Uterus (tissue), 2 donors: ENCODE data around the gene DUSP8.

Source experiments
- POLR2A ChIP-seq, 2 donors: fragments of 450-650 bp; IDR thresholded peaks; one replicate each; pipeline ENCODE4 v1.6.1; 2016; ENCODE audit warnings: antibody characterized with exemption in 2 of 2, mild to moderate bottlenecking in 1 of 2, moderate library complexity in 1 of 2
- TF ChIP-seq, protein P1 (sequence below), 4 experiments: fragments of 200-600 bp in 2 of 4; fragments of 450-650 bp in 2 of 4; sonication (generic) in 2 of 4; IDR thresholded peaks; one replicate each; pipeline ENCODE4 v1.5.1; 2016 to 2019; ENCODE audit warnings: antibody characterized with exemption in 4 of 4, mild to moderate bottlenecking in 2 of 4, moderate library complexity in 1 of 4

DNA sequence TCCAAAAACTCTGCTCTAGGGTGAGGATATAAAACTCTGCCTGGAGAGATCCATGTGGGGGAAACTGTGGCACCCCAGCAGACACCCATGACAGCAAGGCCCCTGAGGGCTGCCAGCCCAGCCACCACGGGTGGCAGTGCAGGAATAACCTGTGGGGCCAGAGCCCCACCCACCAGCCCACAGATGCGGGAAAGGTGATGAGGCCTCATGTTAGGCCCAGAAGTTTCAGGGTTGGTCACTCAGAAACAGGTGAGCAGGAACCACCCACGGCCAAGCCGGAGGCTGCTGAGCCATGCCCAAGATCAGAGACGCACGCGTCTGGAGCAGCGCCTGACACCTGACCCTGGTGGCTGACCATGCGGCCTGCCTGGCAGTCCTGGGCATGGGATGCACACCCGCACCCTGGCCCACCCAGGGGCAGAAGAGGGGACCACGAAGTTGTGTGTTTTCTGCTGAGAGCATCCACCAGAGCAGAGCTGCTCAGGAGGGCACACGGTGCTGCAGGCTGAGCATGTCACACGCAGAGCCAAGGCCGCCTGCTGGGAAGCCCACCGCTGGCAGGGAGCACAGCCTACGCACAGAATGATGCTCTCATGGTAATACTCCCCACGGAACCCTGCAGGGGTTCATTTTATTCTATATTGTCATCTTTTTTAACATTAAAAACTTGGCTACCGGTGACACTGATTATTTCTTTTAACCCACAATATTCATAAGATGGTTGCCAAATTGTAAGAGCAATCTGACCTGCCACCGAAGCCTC is 41.2 kb downstream of the DUSP8 start:
- TF ChIP-seq, protein P1, sequence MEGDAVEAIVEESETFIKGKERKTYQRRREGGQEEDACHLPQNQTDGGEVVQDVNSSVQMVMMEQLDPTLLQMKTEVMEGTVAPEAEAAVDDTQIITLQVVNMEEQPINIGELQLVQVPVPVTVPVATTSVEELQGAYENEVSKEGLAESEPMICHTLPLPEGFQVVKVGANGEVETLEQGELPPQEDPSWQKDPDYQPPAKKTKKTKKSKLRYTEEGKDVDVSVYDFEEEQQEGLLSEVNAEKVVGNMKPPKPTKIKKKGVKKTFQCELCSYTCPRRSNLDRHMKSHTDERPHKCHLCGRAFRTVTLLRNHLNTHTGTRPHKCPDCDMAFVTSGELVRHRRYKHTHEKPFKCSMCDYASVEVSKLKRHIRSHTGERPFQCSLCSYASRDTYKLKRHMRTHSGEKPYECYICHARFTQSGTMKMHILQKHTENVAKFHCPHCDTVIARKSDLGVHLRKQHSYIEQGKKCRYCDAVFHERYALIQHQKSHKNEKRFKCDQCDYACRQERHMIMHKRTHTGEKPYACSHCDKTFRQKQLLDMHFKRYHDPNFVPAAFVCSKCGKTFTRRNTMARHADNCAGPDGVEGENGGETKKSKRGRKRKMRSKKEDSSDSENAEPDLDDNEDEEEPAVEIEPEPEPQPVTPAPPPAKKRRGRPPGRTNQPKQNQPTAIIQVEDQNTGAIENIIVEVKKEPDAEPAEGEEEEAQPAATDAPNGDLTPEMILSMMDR (IDR thresholded peaks at IDR 0.05): no peak
- no peak for TF ChIP-seq POLR2A (IDR thresholded peaks at IDR 0.05)
